GM18502 (cell line): ENCODE data around the gene JAK2.
"Not testable (repeated sequence)": the region's sequence is repeated elsewhere in the genome, so short reads cannot be mapped to it uniquely, and the experiment has no call there.

Experiments used
- ATAC-seq: cut with Tn5 transposase; IDR thresholded peaks from one replicate; pipeline ENCODE4 v1.9.1; 2021; ENCODE audit warnings: mild to moderate bottlenecking; ENCODE audit not compliant: unreplicated experiment, poor library complexity

JAK2 gene

GRCh38 chr9:4984621-4985385, at the start of gene JAK2:
JAK2 (plus strand) TSS chr9:4985272; CDS start chr9:5021988, 36,716 bp downstream.
- peak; percentile 71 for ATAC-seq

- ATAC-seq = peak; percentile 25
Measured at GRCh38 chr9:4936277-4936676, 48.8 kb upstream of the JAK2 start.

GRCh38 chr9:4936823-4937222, 48.2 kb upstream of the JAK2 start:
- peak; percentile 63 for ATAC-seq

- ATAC-seq = no peak
Measured at GRCh38 chr9:4937446-4937845, 47.6 kb upstream of the JAK2 start.

GRCh38 chr9:4938496-4938895, 46.6 kb upstream of the JAK2 start:
- ATAC-seq = no peak

- ATAC-seq = peak; percentile 81
Measured at GRCh38 chr9:4939118-4939561, 45.9 kb upstream of the JAK2 start.

GRCh38 chr9:4942042-4942691, 42.9 kb upstream of the JAK2 start:
- not testable (repeated sequence) for ATAC-seq

GRCh38 chr9:4943346-4943745, 41.7 kb upstream of the JAK2 start:
- ATAC-seq = no peak

GRCh38 chr9:4944431-4945211, 40.5 kb upstream of the JAK2 start:
- ATAC-seq = not testable (repeated sequence)

- ATAC-seq = no peak
Measured at GRCh38 chr9:4946937-4947336, 38.1 kb upstream of the JAK2 start.

- ATAC-seq = no peak
Measured at GRCh38 chr9:4955836-4956235, 29.2 kb upstream of the JAK2 start.

GRCh38 chr9:4959031-4959430, 26.0 kb upstream of the JAK2 start:
- ATAC-seq = no peak

GRCh38 chr9:4962085-4962484, 23.0 kb upstream of the JAK2 start:
- no peak for ATAC-seq

- no peak for ATAC-seq
Measured at GRCh38 chr9:4964540-4964939, 20.5 kb upstream of the JAK2 start.

GRCh38 chr9:4965174-4965821, 19.8 kb upstream of the JAK2 start:
- no peak for ATAC-seq

- no peak for ATAC-seq
Measured at GRCh38 chr9:4967523-4967922, 17.5 kb upstream of the JAK2 start.

- ATAC-seq = no peak
Measured at GRCh38 chr9:4969130-4969529, 15.9 kb upstream of the JAK2 start.

GRCh38 chr9:4970970-4971641, 14.0 kb upstream of the JAK2 start:
- peak; percentile 91 for ATAC-seq

GRCh38 chr9:4973246-4973645, 11.8 kb upstream of the JAK2 start:
- ATAC-seq = no peak

GRCh38 chr9:4973902-4974301, 11.2 kb upstream of the JAK2 start:
- ATAC-seq = no peak
